Measurements from ENCODE around the gene MFSD6. TPM values are rescaled to one million over a fixed set of nuclear protein-coding genes. Genes with fewer than 3 reads are reported as not detected.

Gene MFSD6
- polyA plus RNA-seq, 1 donor from 2014 or later: 11.8 TPM

DNA sequence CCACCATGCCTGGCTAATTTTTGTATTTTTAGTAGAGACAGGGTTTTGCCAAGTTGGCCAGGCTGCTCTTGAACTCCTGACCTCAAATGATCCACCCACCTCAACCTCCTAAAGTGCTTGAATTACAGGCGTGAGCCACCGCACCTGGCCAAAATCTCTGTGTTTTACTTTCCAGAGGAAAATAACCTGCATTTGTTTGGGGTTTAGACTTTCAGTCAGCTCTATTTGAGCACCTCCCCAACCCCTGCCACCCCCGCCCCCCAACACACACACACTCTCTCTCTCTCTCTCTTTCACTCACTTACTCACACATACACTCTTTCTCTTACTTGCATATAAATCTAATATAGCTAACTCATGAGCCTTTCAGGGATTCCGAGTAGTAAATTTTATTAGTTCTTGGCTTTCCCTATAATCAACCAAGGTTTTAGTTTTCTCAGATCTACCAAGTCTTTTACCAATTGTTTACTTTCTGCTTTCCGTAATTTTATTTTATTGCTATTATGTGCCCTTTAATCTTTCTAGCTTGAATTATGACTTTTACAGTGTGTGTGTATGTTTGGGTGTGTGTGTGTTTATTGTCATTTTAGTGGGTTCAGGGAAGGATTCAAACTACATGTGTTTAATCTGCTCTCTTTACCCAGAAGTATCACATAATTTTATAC is 24.5 kb downstream of the MFSD6 start:
- Histone ChIP-seq H3K27ac (ENCODE audit: low read length) (no peak overlapping the region), H3K4me3 (ENCODE audit: low read length) (no peak overlapping the region), H3K9me3 (ENCODE audit: low read length) (no peaks in the 10 kb centered on the region), H3K9ac (ENCODE audit: low read length) (no peak overlapping the region), H3K9me2 (ENCODE audit: insufficient read depth, low read length) (no peaks in the 10 kb centered on the region), H3F3A (ENCODE audit: insufficient read depth, low read length, poor library complexity, severe bottlenecking) (no peaks in the 10 kb centered on the region), H3K27me3 (ENCODE audit: insufficient read depth, low read depth, low read length) (no peaks in the 10 kb centered on the region), H3K4me2 (ENCODE audit: low read length) (no peak overlapping the region), H3K36me3 (ENCODE audit: insufficient read depth, low read length) (peaks cover 19% of the 10 kb centered on the region), H3K79me2 (replicated peaks; ENCODE audit: insufficient read depth, low read length) (no peaks in the 10 kb centered on the region), H2AFZ (ENCODE audit: low read depth, low read length) (no peak overlapping the region), H4K20me1 (ENCODE audit: insufficient read depth) (no peaks in the 10 kb centered on the region)
- TF ChIP-seq EP300 (conservative IDR thresholded peaks at IDR 0.05; ENCODE audit: poor library complexity, severe bottlenecking) (no peak), EZH2 (IDR thresholded peaks at IDR 0.05; ENCODE audit: borderline replicate concordance, insufficient read depth, low read length, poor library complexity, severe bottlenecking) (no peak), SMC3 (conservative IDR thresholded peaks at IDR 0.05; ENCODE audit: poor library complexity) (no peak), TAF1 (IDR thresholded peaks at IDR 0.05; ENCODE audit: low read depth) (no peak), RAD21 (conservative IDR thresholded peaks at IDR 0.05) (no peak), CTCF (IDR thresholded peaks at IDR 0.05; ENCODE audit: poor library complexity, severe bottlenecking) (no peak), POLR2AphosphoS5 (IDR thresholded peaks at IDR 0.05) (no peak), MXI1 (conservative IDR thresholded peaks at IDR 0.05; ENCODE audit: poor library complexity, severe bottlenecking) (no peak)
- TF ChIP-seq, protein P1, sequence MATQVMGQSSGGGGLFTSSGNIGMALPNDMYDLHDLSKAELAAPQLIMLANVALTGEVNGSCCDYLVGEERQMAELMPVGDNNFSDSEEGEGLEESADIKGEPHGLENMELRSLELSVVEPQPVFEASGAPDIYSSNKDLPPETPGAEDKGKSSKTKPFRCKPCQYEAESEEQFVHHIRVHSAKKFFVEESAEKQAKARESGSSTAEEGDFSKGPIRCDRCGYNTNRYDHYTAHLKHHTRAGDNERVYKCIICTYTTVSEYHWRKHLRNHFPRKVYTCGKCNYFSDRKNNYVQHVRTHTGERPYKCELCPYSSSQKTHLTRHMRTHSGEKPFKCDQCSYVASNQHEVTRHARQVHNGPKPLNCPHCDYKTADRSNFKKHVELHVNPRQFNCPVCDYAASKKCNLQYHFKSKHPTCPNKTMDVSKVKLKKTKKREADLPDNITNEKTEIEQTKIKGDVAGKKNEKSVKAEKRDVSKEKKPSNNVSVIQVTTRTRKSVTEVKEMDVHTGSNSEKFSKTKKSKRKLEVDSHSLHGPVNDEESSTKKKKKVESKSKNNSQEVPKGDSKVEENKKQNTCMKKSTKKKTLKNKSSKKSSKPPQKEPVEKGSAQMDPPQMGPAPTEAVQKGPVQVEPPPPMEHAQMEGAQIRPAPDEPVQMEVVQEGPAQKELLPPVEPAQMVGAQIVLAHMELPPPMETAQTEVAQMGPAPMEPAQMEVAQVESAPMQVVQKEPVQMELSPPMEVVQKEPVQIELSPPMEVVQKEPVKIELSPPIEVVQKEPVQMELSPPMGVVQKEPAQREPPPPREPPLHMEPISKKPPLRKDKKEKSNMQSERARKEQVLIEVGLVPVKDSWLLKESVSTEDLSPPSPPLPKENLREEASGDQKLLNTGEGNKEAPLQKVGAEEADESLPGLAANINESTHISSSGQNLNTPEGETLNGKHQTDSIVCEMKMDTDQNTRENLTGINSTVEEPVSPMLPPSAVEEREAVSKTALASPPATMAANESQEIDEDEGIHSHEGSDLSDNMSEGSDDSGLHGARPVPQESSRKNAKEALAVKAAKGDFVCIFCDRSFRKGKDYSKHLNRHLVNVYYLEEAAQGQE (IDR thresholded peaks at IDR 0.05; ENCODE audit: borderline replicate concordance): no peak

DNA sequence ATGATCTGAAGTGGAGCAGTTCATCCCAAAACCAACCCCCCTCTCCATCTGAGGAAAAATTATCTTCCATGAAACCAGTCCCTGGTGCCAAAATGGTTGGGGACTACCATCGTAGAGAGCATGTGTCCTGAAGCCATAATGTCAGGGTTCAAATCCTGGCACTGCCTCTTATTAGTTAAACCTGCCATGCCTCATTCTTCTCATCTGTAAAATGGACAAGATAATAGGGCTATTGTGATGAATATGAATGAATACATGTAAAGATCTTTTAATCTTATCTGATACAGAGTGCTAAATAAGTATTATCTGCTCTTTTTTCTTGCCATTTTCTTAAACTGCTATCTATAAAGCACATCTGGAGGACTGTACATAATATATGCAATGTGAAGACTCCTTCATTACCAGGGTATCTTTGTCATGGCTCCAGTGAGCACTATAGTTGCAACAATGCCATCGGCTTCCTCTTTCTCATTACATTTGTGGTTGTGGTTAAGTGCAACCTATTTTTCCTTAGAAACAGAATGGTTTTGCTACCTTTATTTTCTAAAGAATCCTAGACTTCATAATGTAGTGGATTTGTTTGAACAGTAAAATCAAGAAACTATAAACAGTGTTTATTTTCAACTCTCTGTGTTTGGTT is 27.0 kb downstream of the MFSD6 start:
- Histone ChIP-seq H3K4me2 (ENCODE audit: low read length) (no peak overlapping the region), H3K36me3 (ENCODE audit: insufficient read depth, low read length) (peaks cover 27% of the 10 kb centered on the region), H3F3A (ENCODE audit: insufficient read depth, low read length, poor library complexity, severe bottlenecking) (no peaks in the 10 kb centered on the region), H3K9ac (ENCODE audit: low read length) (no peak overlapping the region), H3K9me2 (ENCODE audit: insufficient read depth, low read length) (no peaks in the 10 kb centered on the region), H3K27me3 (ENCODE audit: insufficient read depth, low read depth, low read length) (no peaks in the 10 kb centered on the region), H3K79me2 (replicated peaks; ENCODE audit: insufficient read depth, low read length) (peaks cover 5% of the 10 kb centered on the region), H3K9me3 (ENCODE audit: low read length) (no peaks in the 10 kb centered on the region), H3K27ac (ENCODE audit: low read length) (no peak overlapping the region), H4K20me1 (ENCODE audit: insufficient read depth) (no peaks in the 10 kb centered on the region), H3K4me3 (ENCODE audit: low read length) (no peak overlapping the region), H2AFZ (ENCODE audit: low read depth, low read length) (no peak overlapping the region)
- TF ChIP-seq, protein P1 (IDR thresholded peaks at IDR 0.05; ENCODE audit: borderline replicate concordance): no peak
- TF ChIP-seq SMC3 (conservative IDR thresholded peaks at IDR 0.05; ENCODE audit: poor library complexity): no peak
- TF ChIP-seq EZH2 (IDR thresholded peaks at IDR 0.05; ENCODE audit: borderline replicate concordance, insufficient read depth, low read length, poor library complexity, severe bottlenecking): no peak
- no peak for TF ChIP-seq EP300 (conservative IDR thresholded peaks at IDR 0.05; ENCODE audit: poor library complexity, severe bottlenecking)
- no peak for TF ChIP-seq RAD21 (conservative IDR thresholded peaks at IDR 0.05)
- TF ChIP-seq MXI1 (conservative IDR thresholded peaks at IDR 0.05; ENCODE audit: poor library complexity, severe bottlenecking): no peak

Measured in neural cell (in vitro differentiated cells).